A673 (cell line): ENCODE data around the gene NUMB. TPM values are rescaled to one million over a fixed set of nuclear protein-coding genes. Genes with fewer than 3 reads are reported as not detected.

Experiments used
- BruUV-seq: library from RNA; stranded (reverse); fragments of 400-500 nt; replicated peaks from 2 replicates; lab custom pipeline; 2021; lab: Mats Ljungman, UMichigan
- CTCF ChIA-PET: fragments of 300-600 bp; sonication (Branson Sonifier 250); formaldehyde crosslinking; loops from one replicate; lab custom pipeline; 2022; ENCODE audit warnings: antibody characterized with exemption; lab: Charles Lee
- POLR2A ChIA-PET: fragments of 300-600 bp; sonication (Branson Sonifier 250); formaldehyde crosslinking; loops from one replicate; lab custom pipeline; 2022; ENCODE audit warnings: antibody characterized with exemption; ENCODE audit not compliant: low non-redundant PET; lab: Charles Lee
- DNase-seq: peaks from one replicate; pipeline ENCODE4 v3.0.0-alpha.2; 2015; ENCODE audit warnings: low spot score
- H3K27ac ChIP-seq: fragments of 200-600 bp; sonication (generic); 2 replicates; pipeline ENCODE4 v1.5.1; 2016; ENCODE audit warnings: mixed run types, low read depth, mild to moderate bottlenecking, mixed read lengths, antibody characterized with exemption, low read length; ENCODE audit not compliant: poor library complexity, severe bottlenecking
- H3K27me3 ChIP-seq: fragments of 200-600 bp; sonication (generic); replicated peaks from 2 replicates; pipeline ENCODE4 v1.6.1; 2017; ENCODE audit warnings: mixed run types, low read depth, mild to moderate bottlenecking, mixed read lengths, antibody characterized with exemption, low read length; ENCODE audit not compliant: insufficient read depth, poor library complexity
- H3K36me3 ChIP-seq: fragments of 200-600 bp; sonication (generic); 2 replicates; pipeline ENCODE4 v1.6.1; 2016; ENCODE audit warnings: mixed run types, mild to moderate bottlenecking, mixed read lengths, antibody characterized with exemption, low read length; ENCODE audit not compliant: insufficient read depth, poor library complexity, severe bottlenecking
- H3K4me1 ChIP-seq: fragments of 200-600 bp; sonication (generic); 2 replicates; pipeline ENCODE4 v1.6.1; 2017; ENCODE audit warnings: mixed run types, mild to moderate bottlenecking, mixed read lengths, antibody characterized with exemption, low read length; ENCODE audit not compliant: insufficient read depth, poor library complexity, severe bottlenecking
- H3K4me3 ChIP-seq: fragments of 200-600 bp; sonication (generic); 2 replicates; pipeline ENCODE4 v1.5.1; 2016; ENCODE audit warnings: low read depth, mixed run types, mild to moderate bottlenecking, mixed read lengths, low read length; ENCODE audit not compliant: poor library complexity, severe bottlenecking
- H3K9me3 ChIP-seq: fragments of 200-600 bp; sonication (generic); 2 replicates; pipeline ENCODE4 v1.6.1; 2016; ENCODE audit warnings: mixed run types, low read depth, mild to moderate bottlenecking, mixed read lengths, antibody characterized with exemption, low read length; ENCODE audit not compliant: poor library complexity, severe bottlenecking
- EZH2 ChIP-seq: fragments of 200-600 bp; sonication (generic); IDR thresholded peaks from 2 replicates; pipeline ENCODE4 v1.6.1; 2017; ENCODE audit warnings: borderline replicate concordance, low read depth, mild to moderate bottlenecking, mixed read lengths, antibody characterized with exemption, low read length; ENCODE audit not compliant: poor library complexity, severe bottlenecking
- intact Hi-C: fragments of 100-400 bp; cut with micrococcal nuclease; formaldehyde crosslinking; loops from one replicate; pipeline ENCODE4 v1.10.0; 2022; ENCODE audit not compliant: unreplicated experiment
- total RNA-seq: library from RNA; stranded (reverse); gene quantifications from 2 replicates; pipeline ENCODE4 v1.2.3, GENCODE V29; 2021
- TF ChIP-seq, protein P1 (sequence below): fragments of 300-800, 200-600 bp; sonication (generic); conservative IDR thresholded peaks from 2 replicates; pipeline ENCODE4 v1.5.1; 2017; ENCODE audit warnings: low read depth, mild to moderate bottlenecking, antibody characterized with exemption, low read length, moderate library complexity, mixed read lengths

Gene NUMB
- total RNA-seq, 1 experiment from 2014 or later = 46.3 TPM

DNA sequence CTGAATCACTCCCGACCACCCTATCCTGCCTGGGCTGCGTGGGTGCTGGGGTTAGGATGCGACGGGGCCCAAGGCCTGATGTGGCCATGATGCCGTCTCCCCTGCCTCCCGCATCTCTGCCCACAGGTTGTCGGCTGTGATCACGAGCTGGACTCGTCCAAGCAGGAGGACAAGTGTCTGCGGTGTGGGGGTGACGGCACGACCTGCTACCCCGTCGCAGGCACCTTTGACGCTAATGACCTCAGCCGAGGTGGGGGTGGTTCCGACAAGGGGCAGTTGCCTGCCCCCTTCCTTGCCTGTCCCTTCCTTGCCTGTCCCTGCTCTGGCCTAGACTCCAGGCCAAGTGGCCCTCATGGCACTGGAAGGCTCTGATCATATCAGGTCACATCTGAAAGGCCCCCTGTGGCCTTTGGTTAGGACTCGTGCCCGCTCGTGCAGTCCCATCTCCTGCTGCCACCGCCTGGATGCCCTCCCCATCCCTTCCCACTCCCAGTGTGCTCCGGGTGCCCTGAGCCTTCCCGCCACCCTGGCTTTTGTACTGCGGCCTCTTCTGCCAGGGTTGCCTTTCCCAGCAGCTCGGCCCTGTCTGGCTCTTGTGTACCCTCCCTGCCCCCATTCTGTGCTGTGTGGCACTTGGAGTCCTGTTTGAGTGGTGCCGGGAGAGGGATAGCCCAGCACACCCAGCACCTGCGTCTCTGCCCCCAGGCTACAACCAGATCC is 207.4 kb downstream of the NUMB start:
- TF ChIP-seq, protein P1, sequence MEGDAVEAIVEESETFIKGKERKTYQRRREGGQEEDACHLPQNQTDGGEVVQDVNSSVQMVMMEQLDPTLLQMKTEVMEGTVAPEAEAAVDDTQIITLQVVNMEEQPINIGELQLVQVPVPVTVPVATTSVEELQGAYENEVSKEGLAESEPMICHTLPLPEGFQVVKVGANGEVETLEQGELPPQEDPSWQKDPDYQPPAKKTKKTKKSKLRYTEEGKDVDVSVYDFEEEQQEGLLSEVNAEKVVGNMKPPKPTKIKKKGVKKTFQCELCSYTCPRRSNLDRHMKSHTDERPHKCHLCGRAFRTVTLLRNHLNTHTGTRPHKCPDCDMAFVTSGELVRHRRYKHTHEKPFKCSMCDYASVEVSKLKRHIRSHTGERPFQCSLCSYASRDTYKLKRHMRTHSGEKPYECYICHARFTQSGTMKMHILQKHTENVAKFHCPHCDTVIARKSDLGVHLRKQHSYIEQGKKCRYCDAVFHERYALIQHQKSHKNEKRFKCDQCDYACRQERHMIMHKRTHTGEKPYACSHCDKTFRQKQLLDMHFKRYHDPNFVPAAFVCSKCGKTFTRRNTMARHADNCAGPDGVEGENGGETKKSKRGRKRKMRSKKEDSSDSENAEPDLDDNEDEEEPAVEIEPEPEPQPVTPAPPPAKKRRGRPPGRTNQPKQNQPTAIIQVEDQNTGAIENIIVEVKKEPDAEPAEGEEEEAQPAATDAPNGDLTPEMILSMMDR = no peak
- no peak for TF ChIP-seq EZH2
- no TSS peak for BruUV-seq
- no peaks in the 10 kb centered on the region for H3K4me1 ChIP-seq
- CTCF ChIA-PET = no interaction called here
- no peak overlapping the region for H3K4me3 ChIP-seq
- no peaks in the 10 kb centered on the region for H3K36me3 ChIP-seq
- intact Hi-C loops = no loop called here
- POLR2A ChIA-PET = no interaction called here
- no peaks in the 10 kb centered on the region for H3K9me3 ChIP-seq
- no peaks in the 10 kb centered on the region for H3K27me3 ChIP-seq
- DNase-seq = no peak
- H3K27ac ChIP-seq = no peak overlapping the region

GRCh38 chr14:73250317-73250713 is 208.0 kb downstream of the NUMB start:
- BruUV-seq = no TSS peak
- TF ChIP-seq, protein P1 = no peak
- TF ChIP-seq EZH2 = no peak
- ChIA-PET POLR2A (no interaction called here), CTCF (no interaction called here)
- Histone ChIP-seq H3K27ac (no peak overlapping the region), H3K9me3 (no peaks in the 10 kb centered on the region), H3K27me3 (no peaks in the 10 kb centered on the region), H3K36me3 (no peaks in the 10 kb centered on the region), H3K4me3 (no peak overlapping the region), H3K4me1 (no peaks in the 10 kb centered on the region)
- DNase-seq = no peak
- intact Hi-C loops = no loop called here

- ChIA-PET POLR2A (no interaction called here), CTCF (no interaction called here)
- no peak overlapping the region for H3K4me3 ChIP-seq
- H3K9me3 ChIP-seq = no peaks in the 10 kb centered on the region
- no peaks in the 10 kb centered on the region for H3K4me1 ChIP-seq
- no peaks in the 10 kb centered on the region for H3K27me3 ChIP-seq
- no peak overlapping the region for H3K27ac ChIP-seq
- intact Hi-C loops = no loop called here
- DNase-seq = no peak
- TF ChIP-seq EZH2 = no peak
- TF ChIP-seq, protein P1 = no peak
- BruUV-seq = no TSS peak
- H3K36me3 ChIP-seq = no peaks in the 10 kb centered on the region
Measured at GRCh38 chr14:73249564-73250316, 208.6 kb downstream of the NUMB start.
